GM23338 (cell line): Measurements from ENCODE around the gene ACAD9. TPM values are rescaled to one million over a fixed set of nuclear protein-coding genes. Genes with fewer than 3 reads are reported as not detected.

Experiments used
- ATAC-seq: fragments of 200-7000 bp; cut with Tn5 transposase; 3 replicates; pipeline ENCODE4 v1.9.1; 2020
- DNase-seq: peaks from one replicate; pipeline ENCODE4 v3.0.0-alpha.2; 2015; ENCODE audit warnings: low spot score
- H2AFZ ChIP-seq: fragments of 200-600 bp; sonication (generic); 2 replicates; pipeline ENCODE4 v1.8.0; 2016; ENCODE audit warnings: antibody characterized with exemption, mild to moderate bottlenecking, moderate library complexity
- H3F3A ChIP-seq: fragments of 200-600 bp; sonication (generic); replicated peaks from 2 replicates; pipeline ENCODE4 v1.8.0; 2017; ENCODE audit warnings: antibody characterized with exemption, mixed run types, low read depth
- H3K27ac ChIP-seq: fragments of 200-600 bp; sonication (generic); 2 replicates; pipeline ENCODE4 v1.6.1; 2016; ENCODE audit warnings: low read depth
- H3K27me3 ChIP-seq: fragments of 200-600 bp; sonication (generic); 2 replicates; pipeline ENCODE4 v1.8.0; 2016; ENCODE audit warnings: mild to moderate bottlenecking, mixed run types, moderate library complexity; ENCODE audit not compliant: insufficient read depth
- H3K36me3 ChIP-seq: fragments of 200-600 bp; sonication (generic); 2 replicates; pipeline ENCODE4 v1.8.0; 2016; ENCODE audit warnings: mild to moderate bottlenecking; ENCODE audit not compliant: insufficient read depth
- H3K4me1 ChIP-seq: fragments of 200-600 bp; sonication (generic); 2 replicates; pipeline ENCODE4 v1.8.0; 2016; ENCODE audit warnings: mild to moderate bottlenecking, moderate library complexity; ENCODE audit not compliant: insufficient read depth
- H3K4me2 ChIP-seq: fragments of 200-600 bp; sonication (generic); 2 replicates; pipeline ENCODE4 v1.7.1; 2017; ENCODE audit warnings: mixed run types
- H3K4me3 ChIP-seq: fragments of 200-600 bp; sonication (generic); 2 replicates; pipeline ENCODE4 v1.6.1; 2016; ENCODE audit warnings: mixed run types
- H3K79me2 ChIP-seq: fragments of 200-600 bp; sonication (generic); replicated peaks from 2 replicates; pipeline ENCODE4 v1.8.0; 2017; ENCODE audit warnings: mild to moderate bottlenecking; ENCODE audit not compliant: insufficient read depth
- H3K9me2 ChIP-seq: fragments of 200-600 bp; sonication (generic); 2 replicates; pipeline ENCODE4 v1.8.0; 2017; ENCODE audit not compliant: insufficient read depth
- H4K20me1 ChIP-seq: fragments of 200-600 bp; sonication (generic); replicated peaks from 2 replicates; pipeline ENCODE4 v1.8.0; 2017; ENCODE audit warnings: mild to moderate bottlenecking; ENCODE audit not compliant: insufficient read depth
- H3K27ac Mint-ChIP-seq: 2 replicates; pipeline ENCODE4 v1.8.0; 2020; ENCODE audit warnings: inconsistent platforms, mild to moderate bottlenecking, moderate library complexity, mixed read lengths
- H3K27me3 Mint-ChIP-seq: 3 replicates; pipeline ENCODE4 v1.8.0; 2022; ENCODE audit warnings: low read depth, mild to moderate bottlenecking, moderate library complexity, mixed read lengths, inconsistent platforms; ENCODE audit not compliant: insufficient read depth, poor library complexity
- H3K36me3 Mint-ChIP-seq: 3 replicates; pipeline ENCODE4 v1.8.0; 2021; ENCODE audit warnings: low read depth, mild to moderate bottlenecking, inconsistent platforms, moderate library complexity, mixed read lengths
- H3K4me1 Mint-ChIP-seq: 3 replicates; pipeline ENCODE4 v1.8.0; 2020; ENCODE audit warnings: mild to moderate bottlenecking, inconsistent platforms, mixed read lengths
- H3K4me3 Mint-ChIP-seq: 3 replicates; pipeline ENCODE4 v1.8.0; 2021; ENCODE audit warnings: moderate library complexity, mild to moderate bottlenecking, inconsistent platforms, mixed read lengths
- H3K9me3 Mint-ChIP-seq: 3 replicates; pipeline ENCODE4 v1.8.0; 2020; ENCODE audit warnings: moderate library complexity, mild to moderate bottlenecking, inconsistent platforms, mixed read lengths
- CREB1 ChIP-seq: fragments of 250-450 bp; sonication (Bioruptor Pico); IDR thresholded peaks from 2 replicates; pipeline ENCODE4 v1.5.0; 2020; ENCODE audit warnings: low read depth, mild to moderate bottlenecking, moderate library complexity
- EZH2 ChIP-seq: fragments of 200-600 bp; sonication (generic); IDR thresholded peaks from one replicate; pipeline ENCODE4 v1.8.0; 2017; ENCODE audit warnings: antibody characterized with exemption, mild to moderate bottlenecking, low read depth; ENCODE audit not compliant: unreplicated experiment
- EZH2phosphoT487 ChIP-seq: fragments of 200-600 bp; sonication (generic); IDR thresholded peaks from one replicate; pipeline ENCODE4 v1.8.1; 2018; ENCODE audit warnings: antibody characterized with exemption; ENCODE audit not compliant: unreplicated experiment
- JUNB ChIP-seq: IDR thresholded peaks from one replicate; pipeline ENCODE4 v1.6.1; 2016; ENCODE audit warnings: antibody characterized with exemption; ENCODE audit not compliant: unreplicated experiment
- POLR2AphosphoS5 ChIP-seq: IDR thresholded peaks from 2 replicates; pipeline ENCODE4 v1.6.1; 2016; ENCODE audit warnings: antibody characterized with exemption, low read depth
- REST ChIP-seq: IDR thresholded peaks from one replicate; pipeline ENCODE4 v1.6.1; 2018; ENCODE audit warnings: antibody characterized with exemption; ENCODE audit not compliant: unreplicated experiment
- STAT1 ChIP-seq: IDR thresholded peaks from one replicate; pipeline ENCODE4 v1.6.1; 2016; ENCODE audit warnings: antibody characterized with exemption; ENCODE audit not compliant: unreplicated experiment
- ZNF114 ChIP-seq: fragments of 250-450 bp; sonication (Bioruptor Pico); IDR thresholded peaks from 2 replicates; pipeline ENCODE4 v1.5.0; 2020; ENCODE audit warnings: mild to moderate bottlenecking, moderate library complexity
- ZNF331 ChIP-seq: fragments of 250-450 bp; sonication (Bioruptor Pico); IDR thresholded peaks from 2 replicates; pipeline ENCODE4 v1.5.0; 2020; ENCODE audit warnings: low read depth, mild to moderate bottlenecking, moderate library complexity
- polyA plus RNA-seq: library from polyadenylated mRNA; unstranded; fragments of >200 nt; fragmentation: Nextera tagmentation; extraction: Ambion mirVana; gene quantifications from 2 replicates; pipeline ENCODE4 v1.2.1, GENCODE V29; 2016
- total RNA-seq: library from RNA; depleted of rRNA; stranded (reverse); fragments of >200 nt; shearing (Covaris generic); gene quantifications from 2 replicates; pipeline ENCODE4 v1.2.3, GENCODE V29; 2014
- TF ChIP-seq, protein P1 (sequence below): fragments of 250-450 bp; sonication (Bioruptor Pico); IDR thresholded peaks from 2 replicates; pipeline ENCODE4 v1.5.0; 2020; ENCODE audit warnings: mild to moderate bottlenecking, moderate library complexity
- TF ChIP-seq, protein P2 (sequence below), 2 experiments: fragments of 200-600 bp in 1 of 2; sonication (generic) in 1 of 2; conservative IDR thresholded peaks; 2 replicates each; pipeline versions ENCODE4 v1.5.1 to v1.6.1; 2016 to 2017; ENCODE audit warnings: antibody characterized with exemption in 2 of 2, low read depth in 2 of 2, mild to moderate bottlenecking in 2 of 2, moderate library complexity in 1 of 2
- TF ChIP-seq, protein P3 (sequence below): IDR thresholded peaks from 2 replicates; pipeline ENCODE4 v1.6.1; 2016; ENCODE audit warnings: antibody characterized with exemption

The ACAD9 gene
- total and polyA plus RNA-seq, 2 experiments from 2014 or later: 21.2 to 36.4 TPM

- TF ChIP-seq, protein P1, sequence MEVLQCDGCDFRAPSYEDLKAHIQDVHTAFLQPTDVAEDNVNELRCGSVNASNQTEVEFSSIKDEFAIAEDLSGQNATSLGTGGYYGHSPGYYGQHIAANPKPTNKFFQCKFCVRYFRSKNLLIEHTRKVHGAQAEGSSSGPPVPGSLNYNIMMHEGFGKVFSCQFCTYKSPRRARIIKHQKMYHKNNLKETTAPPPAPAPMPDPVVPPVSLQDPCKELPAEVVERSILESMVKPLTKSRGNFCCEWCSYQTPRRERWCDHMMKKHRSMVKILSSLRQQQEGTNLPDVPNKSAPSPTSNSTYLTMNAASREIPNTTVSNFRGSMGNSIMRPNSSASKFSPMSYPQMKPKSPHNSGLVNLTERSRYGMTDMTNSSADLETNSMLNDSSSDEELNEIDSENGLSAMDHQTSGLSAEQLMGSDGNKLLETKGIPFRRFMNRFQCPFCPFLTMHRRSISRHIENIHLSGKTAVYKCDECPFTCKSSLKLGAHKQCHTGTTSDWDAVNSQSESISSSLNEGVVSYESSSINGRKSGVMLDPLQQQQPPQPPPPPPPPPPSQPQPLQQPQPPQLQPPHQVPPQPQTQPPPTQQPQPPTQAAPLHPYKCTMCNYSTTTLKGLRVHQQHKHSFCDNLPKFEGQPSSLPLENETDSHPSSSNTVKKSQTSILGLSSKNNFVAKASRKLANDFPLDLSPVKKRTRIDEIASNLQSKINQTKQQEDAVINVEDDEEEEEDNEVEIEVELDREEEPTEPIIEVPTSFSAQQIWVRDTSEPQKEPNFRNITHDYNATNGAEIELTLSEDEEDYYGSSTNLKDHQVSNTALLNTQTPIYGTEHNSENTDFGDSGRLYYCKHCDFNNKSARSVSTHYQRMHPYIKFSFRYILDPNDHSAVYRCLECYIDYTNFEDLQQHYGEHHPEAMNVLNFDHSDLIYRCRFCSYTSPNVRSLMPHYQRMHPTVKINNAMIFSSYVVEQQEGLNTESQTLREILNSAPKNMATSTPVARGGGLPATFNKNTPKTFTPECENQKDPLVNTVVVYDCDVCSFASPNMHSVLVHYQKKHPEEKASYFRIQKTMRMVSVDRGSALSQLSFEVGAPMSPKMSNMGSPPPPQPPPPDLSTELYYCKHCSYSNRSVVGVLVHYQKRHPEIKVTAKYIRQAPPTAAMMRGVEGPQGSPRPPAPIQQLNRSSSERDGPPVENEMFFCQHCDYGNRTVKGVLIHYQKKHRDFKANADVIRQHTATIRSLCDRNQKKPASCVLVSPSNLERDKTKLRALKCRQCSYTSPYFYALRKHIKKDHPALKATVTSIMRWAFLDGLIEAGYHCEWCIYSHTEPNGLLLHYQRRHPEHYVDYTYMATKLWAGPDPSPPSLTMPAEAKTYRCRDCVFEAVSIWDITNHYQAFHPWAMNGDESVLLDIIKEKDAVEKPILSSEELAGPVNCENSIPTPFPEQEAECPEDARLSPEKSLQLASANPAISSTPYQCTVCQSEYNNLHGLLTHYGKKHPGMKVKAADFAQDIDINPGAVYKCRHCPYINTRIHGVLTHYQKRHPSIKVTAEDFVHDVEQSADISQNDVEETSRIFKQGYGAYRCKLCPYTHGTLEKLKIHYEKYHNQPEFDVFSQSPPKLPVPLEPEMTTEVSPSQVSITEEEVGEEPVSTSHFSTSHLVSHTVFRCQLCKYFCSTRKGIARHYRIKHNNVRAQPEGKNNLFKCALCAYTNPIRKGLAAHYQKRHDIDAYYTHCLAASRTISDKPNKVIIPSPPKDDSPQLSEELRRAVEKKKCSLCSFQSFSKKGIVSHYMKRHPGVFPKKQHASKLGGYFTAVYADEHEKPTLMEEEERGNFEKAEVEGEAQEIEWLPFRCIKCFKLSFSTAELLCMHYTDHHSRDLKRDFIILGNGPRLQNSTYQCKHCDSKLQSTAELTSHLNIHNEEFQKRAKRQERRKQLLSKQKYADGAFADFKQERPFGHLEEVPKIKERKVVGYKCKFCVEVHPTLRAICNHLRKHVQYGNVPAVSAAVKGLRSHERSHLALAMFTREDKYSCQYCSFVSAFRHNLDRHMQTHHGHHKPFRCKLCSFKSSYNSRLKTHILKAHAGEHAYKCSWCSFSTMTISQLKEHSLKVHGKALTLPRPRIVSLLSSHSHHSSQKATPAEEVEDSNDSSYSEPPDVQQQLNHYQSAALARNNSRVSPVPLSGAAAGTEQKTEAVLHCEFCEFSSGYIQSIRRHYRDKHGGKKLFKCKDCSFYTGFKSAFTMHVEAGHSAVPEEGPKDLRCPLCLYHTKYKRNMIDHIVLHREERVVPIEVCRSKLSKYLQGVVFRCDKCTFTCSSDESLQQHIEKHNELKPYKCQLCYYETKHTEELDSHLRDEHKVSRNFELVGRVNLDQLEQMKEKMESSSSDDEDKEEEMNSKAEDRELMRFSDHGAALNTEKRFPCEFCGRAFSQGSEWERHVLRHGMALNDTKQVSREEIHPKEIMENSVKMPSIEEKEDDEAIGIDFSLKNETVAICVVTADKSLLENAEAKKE (CRISPR knock-in tag): no peak
- no peak for TF ChIP-seq JUNB
These were observed 40.6 kb downstream of the ACAD9 start (continued) for GRCh38 chr3:128919988-128920387.

- Histone ChIP-seq H3K27ac (no peak overlapping the region), H3K9me2 (no peaks in the 10 kb centered on the region), H4K20me1 (no peaks in the 10 kb centered on the region), H3K27me3 (no peaks in the 10 kb centered on the region), H3K4me1 (no peaks in the 10 kb centered on the region), H3K4me2 (no peak overlapping the region), H2AFZ (no peak overlapping the region), H3K79me2 (no peaks in the 10 kb centered on the region), H3K36me3 (peaks cover 11% of the 10 kb centered on the region), H3K4me3 (no peak overlapping the region), H3F3A (no peaks in the 10 kb centered on the region)
- Mint-ChIP-seq H3K27me3 (peaks cover 26% of the 10 kb centered on the region), H3K27ac (no peak overlapping the region), H3K4me3 (no peak overlapping the region), H3K4me1 (no peaks in the 10 kb centered on the region), H3K36me3 (peaks cover 81% of the 10 kb centered on the region), H3K9me3 (peaks cover 96% of the 10 kb centered on the region)
- ATAC-seq (no peak), DNase-seq (no peak)
- no peak for TF ChIP-seq EZH2phosphoT487
- TF ChIP-seq, protein P2, sequence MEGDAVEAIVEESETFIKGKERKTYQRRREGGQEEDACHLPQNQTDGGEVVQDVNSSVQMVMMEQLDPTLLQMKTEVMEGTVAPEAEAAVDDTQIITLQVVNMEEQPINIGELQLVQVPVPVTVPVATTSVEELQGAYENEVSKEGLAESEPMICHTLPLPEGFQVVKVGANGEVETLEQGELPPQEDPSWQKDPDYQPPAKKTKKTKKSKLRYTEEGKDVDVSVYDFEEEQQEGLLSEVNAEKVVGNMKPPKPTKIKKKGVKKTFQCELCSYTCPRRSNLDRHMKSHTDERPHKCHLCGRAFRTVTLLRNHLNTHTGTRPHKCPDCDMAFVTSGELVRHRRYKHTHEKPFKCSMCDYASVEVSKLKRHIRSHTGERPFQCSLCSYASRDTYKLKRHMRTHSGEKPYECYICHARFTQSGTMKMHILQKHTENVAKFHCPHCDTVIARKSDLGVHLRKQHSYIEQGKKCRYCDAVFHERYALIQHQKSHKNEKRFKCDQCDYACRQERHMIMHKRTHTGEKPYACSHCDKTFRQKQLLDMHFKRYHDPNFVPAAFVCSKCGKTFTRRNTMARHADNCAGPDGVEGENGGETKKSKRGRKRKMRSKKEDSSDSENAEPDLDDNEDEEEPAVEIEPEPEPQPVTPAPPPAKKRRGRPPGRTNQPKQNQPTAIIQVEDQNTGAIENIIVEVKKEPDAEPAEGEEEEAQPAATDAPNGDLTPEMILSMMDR (conservative IDR thresholded peaks at IDR 0.05; ENCODE audit: low read depth in 2 of 2): no peak
- no peak for TF ChIP-seq POLR2AphosphoS5
- no peak for TF ChIP-seq ZNF331 (CRISPR knock-in tag)
- no peak for TF ChIP-seq CREB1 (CRISPR knock-in tag)
- TF ChIP-seq JUNB: no peak
- TF ChIP-seq, protein P3, sequence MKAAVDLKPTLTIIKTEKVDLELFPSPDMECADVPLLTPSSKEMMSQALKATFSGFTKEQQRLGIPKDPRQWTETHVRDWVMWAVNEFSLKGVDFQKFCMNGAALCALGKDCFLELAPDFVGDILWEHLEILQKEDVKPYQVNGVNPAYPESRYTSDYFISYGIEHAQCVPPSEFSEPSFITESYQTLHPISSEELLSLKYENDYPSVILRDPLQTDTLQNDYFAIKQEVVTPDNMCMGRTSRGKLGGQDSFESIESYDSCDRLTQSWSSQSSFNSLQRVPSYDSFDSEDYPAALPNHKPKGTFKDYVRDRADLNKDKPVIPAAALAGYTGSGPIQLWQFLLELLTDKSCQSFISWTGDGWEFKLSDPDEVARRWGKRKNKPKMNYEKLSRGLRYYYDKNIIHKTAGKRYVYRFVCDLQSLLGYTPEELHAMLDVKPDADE: no peak
- TF ChIP-seq EZH2: no peak
- TF ChIP-seq STAT1: no peak
- no peak for TF ChIP-seq ZNF114 (CRISPR knock-in tag)
- no peak for TF ChIP-seq REST
These were observed 43.5 kb downstream of the ACAD9 start for GRCh38 chr3:128922804-128923459.
